Bronchial epithelial cell (primary cell): Measurements from ENCODE around the gene SPDYE2. TPM values are rescaled to one million over a fixed set of nuclear protein-coding genes. Genes with fewer than 3 reads are reported as not detected.
"Not testable (repeated sequence)": the region's sequence is repeated elsewhere in the genome, so short reads cannot be mapped to it uniquely, and the experiment has no call there.

Experiments used
- DNase-seq: peaks from one replicate; pipeline ENCODE4 v3.0.0-alpha.2; 2010; ENCODE audit warnings: low read depth
- FAIRE-seq: peaks from 2 replicates; lab custom pipeline; 2011; peaks lifted over from hg19 to GRCh38; lab: Jason Lieb, UNC
- H3K27me3 ChIP-seq: 2 replicates; pipeline ENCODE4 v1.5.1; 2011; ENCODE audit warnings: low read length; ENCODE audit not compliant: control insufficient read depth, insufficient read depth
- H3K36me3 ChIP-seq: 2 replicates; pipeline ENCODE4 v1.5.1; 2011; ENCODE audit warnings: low read length; ENCODE audit not compliant: control insufficient read depth, insufficient read depth
- H3K4me3 ChIP-seq: 2 replicates; pipeline ENCODE4 v1.5.1; 2011; ENCODE audit warnings: mild to moderate bottlenecking, low read depth, low read length, control low read depth
- total RNA-seq: library from RNA; depleted of rRNA; stranded (reverse); fragments of >200 nt; gene quantifications from 2 replicates; pipeline ENCODE4 v1.2.1, GENCODE V29; 2014

The SPDYE2 gene
- total RNA-seq, 1 donor from 2014 or later = not detected

DNA sequence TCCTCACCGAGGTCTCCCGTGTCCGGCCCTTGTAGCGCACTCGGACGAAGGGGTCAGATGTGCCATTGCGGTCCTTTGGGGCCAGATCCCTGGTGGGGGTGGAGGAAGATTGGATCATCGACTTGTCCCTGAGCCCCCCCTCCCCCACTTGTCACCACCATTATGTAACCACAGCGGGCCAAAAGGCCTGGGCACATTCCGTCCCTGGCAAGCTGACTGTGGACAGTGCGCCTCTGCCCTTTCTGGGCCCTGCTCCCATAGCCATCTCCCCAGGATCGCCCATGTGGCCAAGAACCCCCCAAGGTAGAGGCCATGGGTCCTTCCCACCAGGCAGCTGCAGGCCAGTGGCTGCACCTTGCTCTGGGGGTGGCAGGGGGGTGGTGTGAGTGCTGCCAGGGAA lies 51.3 kb downstream of the SPDYE2 start:
- H3K4me3 ChIP-seq, FAIRE-seq, DNase-seq, H3K36me3 ChIP-seq, H3K27me3 ChIP-seq: not testable (repeated sequence)

GRCh38 chr7:102604431-102605145 lies 53.6 kb downstream of the SPDYE2 start:
- not testable (repeated sequence) for H3K36me3 ChIP-seq, H3K4me3 ChIP-seq, FAIRE-seq, DNase-seq, H3K27me3 ChIP-seq

GRCh38 chr7:102606848-102607247 lies 55.8 kb downstream of the SPDYE2 start:
- H3K36me3 ChIP-seq, H3K27me3 ChIP-seq, DNase-seq, H3K4me3 ChIP-seq, FAIRE-seq: not testable (repeated sequence)

DNA sequence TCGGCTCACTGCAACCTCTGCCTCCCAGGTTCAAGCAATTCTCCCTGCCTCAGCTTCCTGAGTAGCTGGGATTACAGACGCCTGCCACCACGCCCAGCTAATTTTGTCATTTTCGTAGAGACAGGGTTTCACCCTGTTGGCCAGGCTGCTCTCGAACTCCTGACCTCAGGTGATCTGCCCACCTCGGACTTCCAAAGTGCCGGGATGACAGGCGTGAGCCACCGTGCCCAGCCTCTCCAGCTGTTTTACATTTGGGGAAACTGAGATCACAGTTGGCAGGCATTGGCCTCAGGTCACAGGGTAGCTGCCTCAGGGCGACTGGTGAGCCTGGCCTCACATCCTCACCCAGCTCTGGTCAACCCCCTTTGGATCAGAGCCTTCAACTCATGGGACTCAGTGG lies 58.7 kb downstream of the SPDYE2 start:
- not testable (repeated sequence) for DNase-seq, H3K36me3 ChIP-seq, H3K27me3 ChIP-seq, H3K4me3 ChIP-seq, FAIRE-seq

DNA sequence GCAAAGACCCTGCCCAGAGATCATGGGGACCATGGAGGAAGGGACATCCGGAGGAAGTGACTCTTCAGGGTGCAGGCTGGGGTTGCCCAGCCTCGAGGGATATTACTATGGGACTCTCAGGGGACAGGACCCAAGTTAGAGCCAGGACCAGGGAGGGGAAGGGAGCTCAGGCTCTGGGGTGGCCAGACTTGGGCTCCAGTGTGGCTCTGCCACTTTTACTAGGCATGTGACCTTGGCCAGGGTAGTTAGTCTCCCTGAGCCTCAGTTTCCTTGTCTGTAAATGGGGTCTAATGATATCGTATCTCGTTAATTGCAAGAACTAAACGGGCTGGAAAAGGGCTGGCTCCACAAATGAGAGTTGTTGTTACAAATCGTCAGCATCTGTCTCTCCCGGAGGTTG lies 59.4 kb downstream of the SPDYE2 start:
- H3K4me3 ChIP-seq, H3K27me3 ChIP-seq, DNase-seq, FAIRE-seq, H3K36me3 ChIP-seq: not testable (repeated sequence)

- H3K36me3 ChIP-seq, DNase-seq, H3K4me3 ChIP-seq, H3K27me3 ChIP-seq, FAIRE-seq: not testable (repeated sequence)
Measured at GRCh38 chr7:102611013-102611674, 60.1 kb downstream of the SPDYE2 start.

DNA sequence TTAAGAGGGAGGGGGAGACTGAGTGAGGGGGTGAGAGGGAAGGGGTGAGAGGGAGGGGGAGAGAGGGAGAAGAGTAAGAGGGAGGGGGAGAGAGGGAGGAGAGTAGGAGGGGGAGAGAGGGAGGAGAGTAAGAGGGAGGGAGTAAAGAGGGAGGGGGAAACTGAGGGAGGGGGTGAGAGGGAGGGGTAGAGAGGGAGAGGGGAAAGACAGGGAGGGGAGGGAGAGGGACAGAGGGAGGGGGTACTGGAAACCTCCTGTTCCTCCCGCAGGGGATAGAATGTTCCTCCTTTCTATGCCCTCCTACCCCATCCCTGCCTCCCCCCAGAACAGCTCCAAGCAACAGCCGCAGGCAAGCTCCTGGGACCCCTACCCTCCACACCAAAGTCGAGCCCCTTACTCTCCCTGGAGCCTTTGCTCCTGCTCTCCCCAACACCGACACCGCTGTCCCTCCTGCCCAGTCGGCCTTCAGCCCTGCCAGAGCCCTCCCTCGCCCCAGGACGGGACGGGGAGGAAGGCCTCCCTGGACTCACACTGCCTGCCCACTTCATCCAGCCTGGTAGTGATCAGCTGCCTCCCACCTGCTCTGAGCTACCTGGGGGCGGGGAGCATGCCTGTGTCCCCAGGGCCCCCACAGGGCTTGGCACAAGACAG lies 60.8 kb downstream of the SPDYE2 start:
- DNase-seq, FAIRE-seq, H3K36me3 ChIP-seq, H3K4me3 ChIP-seq, H3K27me3 ChIP-seq: not testable (repeated sequence)

Other genes with a start within 250 kb of the SPDYE2 start
- under 0.01 TPM in 1 of 2 replicates, not detected in the other for gene SPDYE6, start 194.8 kb upstream of the SPDYE2 start, total RNA-seq
- gene PRKRIP1, start 154.9 kb upstream of the SPDYE2 start, total RNA-seq = 14.7 and 18.2 TPM in 2 replicates
- gene ORAI2, start 117.7 kb upstream of the SPDYE2 start, total RNA-seq = 4.7 and 6.9 TPM in 2 replicates
- 8.7 and 10.0 TPM in 2 replicates for gene ALKBH4, start 86.4 kb upstream of the SPDYE2 start, total RNA-seq
- 21.1 and 25.3 TPM in 2 replicates for gene LRWD1, start 86.2 kb upstream of the SPDYE2 start, total RNA-seq
- gene POLR2J, start 72.3 kb upstream of the SPDYE2 start, total RNA-seq = 24.5 and 50.1 TPM in 2 replicates
- 0.79 and 1.2 TPM in 2 replicates for gene RASA4B, start 33.4 kb upstream of the SPDYE2 start, total RNA-seq
- 5.8 and 151 TPM in 2 replicates for gene UPK3BL2, start 7.5 kb upstream of the SPDYE2 start, total RNA-seq
- 18.8 and 25.5 TPM in 2 replicates for gene POLR2J3, start 21.4 kb downstream of the SPDYE2 start, total RNA-seq
- gene RASA4, start 65.5 kb downstream of the SPDYE2 start, total RNA-seq = 2.2 and 2.4 TPM in 2 replicates
- 122 and 1,140 TPM in 2 replicates for gene UPK3BL1, start 91.6 kb downstream of the SPDYE2 start, total RNA-seq
- gene SPDYE2B, start 99.1 kb downstream of the SPDYE2 start, total RNA-seq = not detected in 2 replicates
- gene POLR2J2, start 120.4 kb downstream of the SPDYE2 start, total RNA-seq = 2.3 and 3.4 TPM in 2 replicates
- gene FAM185A, start 197.8 kb downstream of the SPDYE2 start, total RNA-seq = 9.2 and 11.4 TPM in 2 replicates